GM18502 (cell line): ENCODE measurements around the gene AIFM1.

Source experiments
- ATAC-seq: cut with Tn5 transposase; IDR thresholded peaks from one replicate; pipeline ENCODE4 v1.9.1; 2021; ENCODE audit warnings: mild to moderate bottlenecking; ENCODE audit not compliant: unreplicated experiment, poor library complexity

AIFM1 gene

GRCh38 chrX:130171446-130172126 lies 5.9 kb upstream of the AIFM1 start, which contains the start of gene RAB33A:
RAB33A (plus strand) TSS chrX:130171962; CDS start chrX:130172063, 101 bp downstream.
- peak; percentile 14 for ATAC-seq

- peak; percentile 83 for ATAC-seq
Measured at GRCh38 chrX:130170752-130171445, 5.3 kb upstream of the AIFM1 start.

DNA sequence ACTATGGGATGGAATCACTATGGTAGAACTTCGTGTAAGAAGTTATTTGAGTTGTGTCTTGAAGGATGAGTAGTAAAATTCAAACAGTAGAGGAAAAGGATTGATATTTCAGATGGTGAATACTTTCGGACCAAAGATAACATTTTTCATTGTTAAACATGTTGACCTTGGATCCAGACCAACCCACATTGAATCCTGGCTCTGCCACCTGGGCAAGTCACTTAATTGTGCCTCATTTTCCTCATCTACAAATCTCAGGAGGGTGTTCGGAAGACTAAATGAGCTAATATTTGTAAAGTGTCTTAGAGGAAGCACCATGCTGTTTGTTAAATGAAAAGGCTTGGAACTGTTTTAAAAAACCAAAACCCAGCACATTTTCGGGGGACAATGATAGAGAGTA lies 1.4 kb upstream of the AIFM1 start:
- no peak for ATAC-seq

- ATAC-seq = no peak
Measured at GRCh38 chrX:130166503-130166777, 799 bp upstream of the AIFM1 start.

GRCh38 chrX:130165181-130165702 lies 399 bp downstream of the AIFM1 start:
- ATAC-seq = no peak

GRCh38 chrX:130163398-130163797 lies 2.2 kb downstream of the AIFM1 start:
- no peak for ATAC-seq

DNA sequence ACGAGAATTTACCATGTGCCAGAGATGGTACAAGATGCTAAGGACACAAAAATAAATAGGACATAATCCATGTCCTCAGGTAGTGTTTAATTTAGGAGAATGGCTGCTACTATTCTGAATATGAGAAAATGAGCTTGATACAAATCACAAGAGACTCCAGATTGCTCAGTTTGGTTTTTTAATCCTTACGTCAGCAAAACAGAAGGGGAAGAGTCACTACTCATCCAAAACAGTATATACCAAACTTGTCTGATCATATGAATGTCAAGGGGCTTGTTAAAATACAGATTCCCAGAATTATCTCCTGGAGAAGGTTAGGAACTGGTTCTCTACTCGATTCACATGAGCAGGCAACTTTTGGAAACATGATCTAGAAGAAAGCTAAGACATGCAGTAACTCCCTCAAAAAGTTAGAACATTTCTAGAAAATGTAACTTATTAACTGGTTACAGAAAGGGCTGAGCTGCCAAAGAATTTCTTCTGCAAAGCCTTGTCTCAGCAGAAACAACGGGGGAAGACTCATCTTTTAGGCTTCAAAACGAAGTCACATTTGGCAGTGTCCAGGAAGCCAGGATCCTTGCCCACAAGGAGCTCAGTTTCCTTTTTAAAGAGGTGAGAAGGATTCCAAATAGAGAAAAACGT lies 3.4 kb downstream of the AIFM1 start:
- no peak for ATAC-seq

- ATAC-seq = no peak
Measured at GRCh38 chrX:130159776-130160175, 5.9 kb downstream of the AIFM1 start.

DNA sequence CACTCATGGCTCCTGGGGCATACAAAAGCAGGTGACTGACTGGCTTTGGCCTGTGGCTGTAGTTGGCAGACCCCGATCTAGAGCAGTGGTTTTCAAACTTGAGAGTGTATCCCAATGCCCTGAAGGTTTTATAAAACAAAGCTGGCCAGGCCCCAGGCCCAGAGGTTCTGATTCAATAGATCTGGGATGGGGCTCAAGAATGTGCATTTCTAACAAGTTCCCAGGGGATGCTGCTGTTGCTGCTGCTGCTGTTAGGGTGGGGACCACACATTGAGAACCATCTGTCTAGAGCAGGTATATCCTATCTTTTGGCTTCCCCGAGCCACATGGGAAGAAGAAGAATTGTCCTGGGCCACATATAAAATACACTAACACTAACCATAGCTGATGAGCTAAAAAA lies 7.3 kb downstream of the AIFM1 start:
- ATAC-seq = no peak

GRCh38 chrX:130155564-130155963 lies 10.1 kb downstream of the AIFM1 start:
- no peak for ATAC-seq

- ATAC-seq = no peak
Measured at GRCh38 chrX:130147631-130148030, 18.0 kb downstream of the AIFM1 start.

DNA sequence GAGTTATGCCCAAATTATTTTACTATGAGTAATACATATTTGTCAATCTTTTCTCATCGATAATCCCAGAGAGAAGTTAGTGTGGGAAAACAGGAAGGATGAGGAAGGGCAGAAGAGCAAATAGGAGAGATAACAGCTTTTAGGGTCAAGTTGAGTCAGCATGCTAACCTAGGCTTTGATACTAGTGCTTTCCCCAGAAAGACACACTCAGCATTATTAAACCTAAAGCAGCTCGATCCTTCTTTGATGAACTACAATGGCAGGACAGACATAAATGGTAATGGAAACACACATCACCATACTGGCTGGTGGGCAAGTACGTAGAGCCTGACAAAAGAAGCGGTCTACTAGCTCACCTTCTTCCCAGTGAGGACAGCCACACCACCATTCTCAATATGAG lies 20.5 kb downstream of the AIFM1 start:
- ATAC-seq = no peak

DNA sequence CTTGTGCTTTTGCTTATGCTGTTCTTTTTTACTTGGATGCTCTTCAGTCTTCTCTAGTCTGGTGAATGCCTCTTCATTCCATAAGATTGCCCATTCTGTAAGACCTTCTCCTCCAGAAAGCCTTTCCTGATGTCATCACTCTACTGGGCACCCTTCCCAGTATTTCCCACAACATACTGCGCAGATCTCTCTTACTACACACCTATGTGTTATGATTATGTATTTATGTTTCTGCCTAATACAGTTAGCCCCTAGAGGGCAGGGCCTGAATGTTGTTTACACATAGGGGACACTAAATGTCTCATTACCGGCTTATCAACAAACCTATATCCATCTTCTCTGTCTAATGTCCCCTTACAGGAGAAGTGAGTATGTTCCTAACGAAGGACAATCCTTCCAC lies 21.1 kb downstream of the AIFM1 start:
- ATAC-seq = no peak

DNA sequence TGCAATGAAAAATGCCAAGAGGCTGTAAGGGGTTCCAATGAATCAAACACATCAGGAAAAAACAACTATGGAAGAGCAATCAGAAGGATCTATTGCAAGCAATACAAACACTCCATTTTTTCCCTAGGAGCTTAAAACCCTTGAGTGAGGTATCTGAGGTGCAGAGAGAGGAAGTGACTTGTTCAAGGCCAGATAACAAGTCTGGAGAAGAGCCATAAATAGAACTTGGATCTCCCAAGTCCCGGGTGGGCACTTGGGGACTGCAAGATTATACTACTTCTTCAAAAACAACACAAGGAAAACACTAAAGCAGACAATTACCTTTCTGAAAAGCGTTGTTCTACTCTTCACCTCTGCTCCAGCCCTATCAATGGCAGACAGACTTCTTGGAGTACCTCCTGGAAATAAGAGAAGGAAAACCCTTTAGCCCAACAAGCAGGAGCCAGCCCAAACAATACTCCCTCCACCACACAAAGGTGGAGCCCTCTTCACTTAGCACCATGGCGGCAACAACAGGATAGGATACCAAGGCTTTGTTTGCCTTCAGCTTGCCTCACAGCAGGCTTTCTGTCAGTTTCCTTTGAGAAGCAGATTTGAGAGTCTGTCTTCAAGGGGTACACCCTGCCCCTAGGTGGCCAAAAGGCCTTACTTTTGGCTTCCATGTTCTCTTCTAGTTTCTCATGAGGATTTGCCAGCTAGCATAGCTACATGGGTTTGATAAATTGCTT lies 26.0 kb downstream of the AIFM1 start:
- ATAC-seq = no peak

GRCh38 chrX:130136961-130137360 lies 28.7 kb downstream of the AIFM1 start:
- ATAC-seq = no peak

DNA sequence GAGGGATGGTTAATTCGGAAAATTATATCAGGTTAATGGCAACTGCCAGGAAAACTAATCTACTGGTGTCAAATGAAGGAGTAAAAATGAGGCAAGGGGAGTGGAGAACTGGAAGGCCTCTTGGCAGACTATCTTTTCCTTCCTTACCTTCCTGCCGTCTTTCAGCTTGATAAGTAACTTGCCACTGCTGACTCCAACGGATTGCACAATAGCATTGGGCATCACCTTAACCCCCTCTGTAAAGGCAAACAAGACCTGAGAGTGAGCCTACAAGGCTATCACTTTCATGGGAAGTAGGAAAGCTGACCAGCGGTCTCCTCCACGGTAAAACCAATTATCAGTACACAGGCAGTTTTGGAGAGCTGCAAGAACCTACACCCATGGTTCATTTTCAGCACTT lies 29.1 kb downstream of the AIFM1 start:
- ATAC-seq = no peak

DNA sequence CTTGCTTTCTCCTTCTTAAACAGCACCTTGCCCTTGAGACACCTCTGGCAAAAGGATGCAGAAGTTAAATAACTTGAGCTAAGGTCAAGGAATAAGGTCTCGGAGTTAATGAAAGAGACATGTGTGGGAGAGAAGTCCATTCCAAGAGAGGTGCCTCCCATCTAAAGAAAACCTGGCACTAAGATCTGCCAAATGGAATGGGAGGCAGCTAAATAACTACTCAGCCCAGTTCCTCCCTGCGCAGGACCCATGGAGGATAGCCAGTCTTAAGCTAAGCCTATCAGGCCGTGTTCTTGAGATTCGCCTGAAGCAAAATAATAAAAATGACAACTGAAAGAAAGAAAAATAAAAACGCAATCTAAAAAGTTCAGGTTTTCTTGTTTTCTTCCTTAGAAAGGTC lies 34.7 kb downstream of the AIFM1 start:
- ATAC-seq = no peak

DNA sequence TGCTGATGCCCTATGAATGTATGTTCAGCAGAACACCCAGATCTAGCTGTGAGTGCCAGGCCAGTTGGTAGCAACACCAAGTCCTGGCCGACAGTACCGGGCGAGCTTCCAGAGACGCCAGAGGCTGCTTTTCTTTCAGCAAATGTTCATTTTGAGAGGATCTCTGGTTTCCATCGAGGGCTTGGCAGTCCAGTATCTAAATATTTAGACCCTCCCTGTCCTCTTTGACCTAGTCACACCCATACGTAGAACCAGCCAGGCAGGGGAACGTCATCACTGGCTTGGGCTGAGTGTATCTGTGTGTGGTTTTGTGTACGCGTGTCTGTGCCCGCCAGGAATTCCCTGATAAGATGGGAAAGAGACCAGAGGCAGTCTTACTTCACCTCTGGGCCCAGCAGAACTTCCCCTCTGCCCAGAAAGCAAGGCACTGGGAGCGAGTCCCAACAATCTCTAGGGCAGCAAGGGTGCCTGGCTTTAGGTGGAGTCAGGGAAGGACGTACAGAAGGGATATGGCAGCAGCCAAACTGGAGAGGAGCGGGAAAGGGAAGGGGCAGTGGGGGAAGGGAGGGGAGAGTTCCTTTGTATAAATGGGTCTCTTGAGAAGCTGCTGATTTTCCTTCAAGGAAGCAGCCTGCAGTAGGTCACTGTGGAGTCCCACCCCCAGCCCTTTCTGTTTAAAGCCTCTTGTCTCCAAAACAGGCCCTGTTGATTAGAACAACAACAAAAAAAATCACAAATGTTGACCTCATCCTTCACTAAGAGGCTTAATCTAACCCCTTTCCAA lies 40.4 kb downstream of the AIFM1 start:
- ATAC-seq = no peak

DNA sequence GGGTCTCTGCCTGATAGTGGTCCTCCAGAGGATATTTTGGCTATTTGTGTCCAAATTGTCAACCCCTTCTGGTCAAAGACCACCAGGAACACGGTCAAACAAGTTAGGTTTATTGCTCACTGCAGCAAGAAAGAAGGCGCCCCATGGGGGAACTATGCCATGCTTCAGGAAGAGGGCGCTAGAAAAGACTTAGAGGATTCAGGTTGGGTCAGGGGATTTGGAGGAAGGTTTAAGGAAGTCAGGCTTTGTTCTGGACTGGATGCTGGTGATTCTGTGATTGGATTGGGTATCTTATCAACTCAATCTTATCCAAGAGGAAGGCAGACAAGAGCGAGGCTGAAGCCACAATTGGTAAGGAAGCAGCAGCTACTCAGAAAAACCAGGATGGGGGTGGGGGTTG lies 41.1 kb downstream of the AIFM1 start:
- ATAC-seq = no peak

- ATAC-seq = no peak
Measured at GRCh38 chrX:130121505-130121800, 44.2 kb downstream of the AIFM1 start.
